HCT116 (cell line): ENCODE results near the gene GREB1L. TPM values are rescaled to one million over a fixed set of nuclear protein-coding genes. Genes with fewer than 3 reads are reported as not detected.

Experiments
- ATAC-seq: fragments of 200-7000 bp; cut with Tn5 transposase; 2 replicates; pipeline ENCODE4 v1.9.1; 2020; ENCODE audit warnings: mild to moderate bottlenecking, moderate library complexity
- BruUV-seq: library from RNA; stranded (reverse); fragments of 400-500 nt; replicated peaks from 2 replicates; lab custom pipeline; 2021; lab: Mats Ljungman, UMichigan
- CTCF ChIA-PET: fragments of 300-600 bp; sonication (Branson Sonifier 250); formaldehyde crosslinking; loops from one replicate; lab custom pipeline; 2021; ENCODE audit warnings: antibody characterized with exemption; lab: Charles Lee
- POLR2A ChIA-PET: fragments of 300-600, 350-600 bp; sonication (Branson Sonifier 250); formaldehyde crosslinking; loops from one replicate; lab custom pipeline; 2021; ENCODE audit warnings: antibody characterized with exemption; lab: Charles Lee
- RAD21 ChIA-PET, 2 experiments: fragments of 300-600 bp; sonication (Branson Sonifier 250); formaldehyde crosslinking; loops; one replicate each; lab custom pipeline; 2023; ENCODE audit warnings: low total read pairs in 2 of 2; ENCODE audit not compliant: uncharacterized antibody in 2 of 2, unreplicated experiment in 2 of 2, low non-redundant PET in 1 of 2; lab: Charles Lee
- DNase-seq: peaks from one replicate; pipeline ENCODE4 v3.0.0-alpha.2; 2010; ENCODE audit warnings: low read depth, low spot score
- H2AFZ ChIP-seq: fragments of 200-600 bp; shearing (Covaris generic), sonication (generic); 2 replicates; pipeline ENCODE4 v1.6.1; 2017; ENCODE audit warnings: low read depth, mixed run types, mixed read lengths, antibody characterized with exemption, low read length; ENCODE audit not compliant: poor library complexity, severe bottlenecking
- H3K27ac ChIP-seq: 2 replicates; pipeline ENCODE4 v1.5.1; 2012; ENCODE audit warnings: low read depth, low read length
- H3K27me3 ChIP-seq: fragments of 200-600 bp; sonication (generic); 2 replicates; pipeline ENCODE4 v1.6.1; 2016; ENCODE audit warnings: mixed run types, low read length, mixed read lengths; ENCODE audit not compliant: insufficient read depth
- H3K36me3 ChIP-seq, 2 experiments: fragments of 200-500 bp in 1 of 2; fragments of 200-600 bp in 1 of 2; sonication (Bioruptor generic) in 1 of 2; sonication (generic) in 1 of 2; 2 replicates each; pipeline versions ENCODE4 v1.5.1 to v1.6.1; 2014 to 2016; ENCODE audit warnings: low read length in 2 of 2, inconsistent platforms in 1 of 2, mixed read lengths in 1 of 2, mixed run types in 1 of 2; ENCODE audit not compliant: insufficient read depth in 2 of 2, control insufficient read depth in 1 of 2
- H3K4me1 ChIP-seq, 2 experiments: fragments of 200-600 bp in 1 of 2; sonication (generic) in 1 of 2; 2 replicates each; pipeline versions ENCODE4 v1.5.1 to v1.6.1; 2012 to 2017; ENCODE audit warnings: low read length in 2 of 2, inconsistent platforms in 1 of 2, mild to moderate bottlenecking in 1 of 2, mixed read lengths in 1 of 2, mixed run types in 1 of 2, moderate library complexity in 1 of 2; ENCODE audit not compliant: insufficient read depth in 2 of 2, control insufficient read depth in 1 of 2
- H3K4me2 ChIP-seq: fragments of 200-600 bp; sonication (generic); 2 replicates; pipeline ENCODE4 v1.6.1; 2017; ENCODE audit warnings: mixed run types, low read length, mixed read lengths
- H3K4me3 ChIP-seq, 2 experiments: fragments of 200-600 bp in 1 of 2; sonication (generic) in 1 of 2; replicated peaks in 1 of 2; 2 replicates each; pipeline ENCODE4 v1.5.1; 2011 to 2016; ENCODE audit warnings: low read length in 2 of 2, control low read depth in 1 of 2, low read depth in 1 of 2, mild to moderate bottlenecking in 1 of 2, mixed read lengths in 1 of 2, mixed run types in 1 of 2
- H3K79me2 ChIP-seq: fragments of 200-600 bp; sonication (generic); 2 replicates; pipeline ENCODE4 v1.6.1; 2017; ENCODE audit warnings: mild to moderate bottlenecking, mixed run types, low read length, moderate library complexity, mixed read lengths; ENCODE audit not compliant: insufficient read depth
- H3K9ac ChIP-seq: fragments of 200-600 bp; sonication (generic); 2 replicates; pipeline ENCODE4 v1.6.1; 2016; ENCODE audit warnings: low read length, mixed read lengths
- H3K9me2 ChIP-seq: fragments of 200-600 bp; sonication (generic), shearing (Covaris generic); 2 replicates; pipeline ENCODE4 v1.6.1; 2017; ENCODE audit warnings: mixed run types, mild to moderate bottlenecking, moderate library complexity; ENCODE audit not compliant: insufficient read depth
- H3K9me3 ChIP-seq, 2 experiments: fragments of 200-500 bp in 1 of 2; fragments of 200-600 bp in 1 of 2; sonication (Bioruptor generic) in 1 of 2; sonication (generic) in 1 of 2; 2 replicates each; pipeline ENCODE4 v1.6.1; 2014 to 2017; ENCODE audit warnings: low read length in 2 of 2, mixed read lengths in 2 of 2, inconsistent platforms in 1 of 2, low read depth in 1 of 2, mild to moderate bottlenecking in 1 of 2, mixed run types in 1 of 2, moderate library complexity in 1 of 2; ENCODE audit not compliant: control insufficient read depth in 1 of 2, insufficient read depth in 1 of 2
- H4K20me1 ChIP-seq: fragments of 200-600 bp; sonication (generic), shearing (Covaris generic); 2 replicates; pipeline ENCODE4 v1.6.1; 2017; ENCODE audit warnings: mixed run types, mild to moderate bottlenecking, moderate library complexity; ENCODE audit not compliant: insufficient read depth
- CBX3 ChIP-seq: IDR thresholded peaks from 2 replicates; pipeline ENCODE4 v1.6.1; 2012; ENCODE audit warnings: low read depth
- CTCF ChIP-seq, 3 experiments: fragments of 200-600 bp in 1 of 3; sonication (generic) in 1 of 3; IDR thresholded peaks in 2 of 3; conservative IDR thresholded peaks in 1 of 3; 2 replicates each; pipeline ENCODE4 v1.5.1; 2012 to 2017; ENCODE audit warnings: low read depth in 2 of 3, low read length in 2 of 3, antibody characterized with exemption in 1 of 3, borderline replicate concordance in 1 of 3, control low read depth in 1 of 3, mild to moderate bottlenecking in 1 of 3, mixed read lengths in 1 of 3, mixed run types in 1 of 3, moderate library complexity in 1 of 3; ENCODE audit not compliant: insufficient read depth in 1 of 3
- EZH2 ChIP-seq: fragments of 200-600 bp; sonication (generic); IDR thresholded peaks from 2 replicates; pipeline ENCODE4 v1.6.1; 2017; ENCODE audit warnings: antibody characterized with exemption, mixed run types
- EZH2phosphoT487 ChIP-seq: fragments of 200-600 bp; IDR thresholded peaks from 2 replicates; pipeline ENCODE4 v1.6.1; 2018; ENCODE audit warnings: antibody characterized with exemption, borderline replicate concordance
- FOSL1 ChIP-seq: IDR thresholded peaks from 2 replicates; pipeline ENCODE4 v1.6.1; 2012; ENCODE audit warnings: low read depth
- JUND ChIP-seq: IDR thresholded peaks from 2 replicates; pipeline ENCODE4 v1.6.1; 2012
- MAX ChIP-seq: IDR thresholded peaks from 2 replicates; pipeline ENCODE4 v1.6.1; 2012
- POLR2AphosphoS5 ChIP-seq: IDR thresholded peaks from 2 replicates; pipeline ENCODE4 v1.6.1; 2011; ENCODE audit warnings: mild to moderate bottlenecking, low read depth, low read length, moderate library complexity
- RAD21 ChIP-seq: IDR thresholded peaks from 2 replicates; pipeline ENCODE4 v1.6.1; 2012; ENCODE audit warnings: low read depth, mild to moderate bottlenecking
- REST ChIP-seq: IDR thresholded peaks from 2 replicates; pipeline ENCODE4 v1.6.1; 2012; ENCODE audit warnings: low read depth
- SP1 ChIP-seq: IDR thresholded peaks from 2 replicates; pipeline ENCODE4 v1.6.1; 2012; ENCODE audit warnings: low read depth
- SRF ChIP-seq: IDR thresholded peaks from 2 replicates; pipeline ENCODE4 v1.6.1; 2012; ENCODE audit warnings: low read depth
- TCF7L2 ChIP-seq: IDR thresholded peaks from 2 replicates; pipeline ENCODE4 v1.7.0; 2011; ENCODE audit warnings: borderline replicate concordance, inconsistent platforms; ENCODE audit not compliant: insufficient read depth, insufficient read length; ENCODE audit errors: extremely low read depth
- intact Hi-C: fragments of 100-400 bp; cut with micrococcal nuclease; formaldehyde crosslinking; loops from 2 replicates; pipeline ENCODE4 v1.10.0; 2022
- total RNA-seq: library from RNA; stranded (reverse); gene quantifications from one replicate; pipeline ENCODE4 v1.2.1, GENCODE V29; 2021; ENCODE audit not compliant: unreplicated experiment
- TF ChIP-seq, protein P1 (sequence below): IDR thresholded peaks from 2 replicates; pipeline ENCODE4 v1.6.1; 2012

GREB1L gene
- total RNA-seq, 1 experiment from 2014 or later = 12.2 TPM

DNA sequence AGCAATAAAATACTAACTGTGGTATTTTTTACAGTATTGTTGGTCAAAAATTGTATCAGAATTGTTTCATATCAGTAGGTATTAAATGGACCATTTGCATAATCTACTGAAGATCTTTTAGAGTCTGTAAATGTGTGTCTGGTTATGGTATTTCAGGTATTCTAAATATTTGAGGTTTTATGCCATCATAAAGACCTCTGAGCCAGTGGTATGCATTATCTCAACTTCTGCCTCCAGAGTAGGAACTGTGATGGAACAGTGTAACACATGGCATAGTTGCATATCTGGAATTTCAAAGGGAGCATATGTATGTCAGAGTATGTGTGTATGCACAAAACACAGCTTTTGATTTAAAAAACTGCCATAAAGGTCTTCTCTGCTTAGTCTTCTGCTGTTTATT, 15.4 kb downstream of the GREB1L start:
- no peak overlapping the region for H3K4me3 ChIP-seq
- no peak overlapping the region for H3K27ac ChIP-seq
- intact Hi-C loops = no loop called here
- H3K9me2 ChIP-seq = no peaks in the 10 kb centered on the region
- no TSS peak for BruUV-seq
- H4K20me1 ChIP-seq = no peaks in the 10 kb centered on the region
- no peak overlapping the region for H2AFZ ChIP-seq
- H3K9ac ChIP-seq = no peak overlapping the region
- ATAC-seq (peak; percentile 60; the same call in 1 of the 2 replicates), DNase-seq (no peak)
- RAD21 ChIA-PET = no interaction called here
- CTCF ChIA-PET = no interaction called here
- peak overlapping the region; percentile 31 for H3K4me2 ChIP-seq
- no peaks in the 10 kb centered on the region for H3K9me3 ChIP-seq
- TF ChIP-seq CBX3 (no peak), EZH2phosphoT487 (no peak), CTCF (IDR thresholded peaks at IDR 0.05 in 2 of 3, conservative IDR thresholded peaks at IDR 0.05 in 1 of 3; ENCODE audit: borderline replicate concordance in 1 of 3, insufficient read depth in 1 of 3, low read depth in 2 of 3, low read length in 2 of 3) (no peak), RAD21 (no peak), SRF (no peak), EZH2 (no peak), MAX (no peak), SP1 (no peak), FOSL1 (no peak), JUND (no peak), REST (no peak), TCF7L2 (no peak), POLR2AphosphoS5 (no peak)
- TF ChIP-seq, protein P1, sequence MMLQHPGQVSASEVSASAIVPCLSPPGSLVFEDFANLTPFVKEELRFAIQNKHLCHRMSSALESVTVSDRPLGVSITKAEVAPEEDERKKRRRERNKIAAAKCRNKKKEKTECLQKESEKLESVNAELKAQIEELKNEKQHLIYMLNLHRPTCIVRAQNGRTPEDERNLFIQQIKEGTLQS = no peak
- POLR2A ChIA-PET = no interaction called here
- peaks cover 10% of the 10 kb centered on the region; the same call in 1 of the 2 replicates for H3K79me2 ChIP-seq
- peaks cover 0 to 12% of the 10 kb centered on the region in 2 experiments; a peak in 1 of 4 replicates for H3K4me1 ChIP-seq
- H3K27me3 ChIP-seq = no peaks in the 10 kb centered on the region
- H3K36me3 ChIP-seq = no peaks in the 10 kb centered on the region
